HG03196 (cell line): Measurements from ENCODE around the gene CLPSL2.

Source experiments
- ATAC-seq: cut with Tn5 transposase; IDR thresholded peaks from one replicate; pipeline ENCODE4 v1.9.1; 2021; ENCODE audit not compliant: unreplicated experiment

CLPSL2 gene

GRCh38 chr6:35745509-35745908, 30.9 kb upstream of the CLPSL2 start:
- ATAC-seq = no peak

GRCh38 chr6:35746516-35746915, 29.9 kb upstream of the CLPSL2 start:
- no peak for ATAC-seq

GRCh38 chr6:35747877-35748276, 28.5 kb upstream of the CLPSL2 start:
- no peak for ATAC-seq

GRCh38 chr6:35750557-35750956, 25.8 kb upstream of the CLPSL2 start:
- ATAC-seq = no peak

- no peak for ATAC-seq
Observed at GRCh38 chr6:35751594-35751993, 24.8 kb upstream of the CLPSL2 start.

GRCh38 chr6:35752330-35752729, 24.1 kb upstream of the CLPSL2 start:
- ATAC-seq = no peak

- no peak for ATAC-seq
Observed at GRCh38 chr6:35754452-35755277, 21.7 kb upstream of the CLPSL2 start.

GRCh38 chr6:35755278-35755924, 21.0 kb upstream of the CLPSL2 start:
- ATAC-seq = no peak

- ATAC-seq = no peak
Observed at GRCh38 chr6:35757456-35758123, 18.8 kb upstream of the CLPSL2 start.

- ATAC-seq = no peak
Observed at GRCh38 chr6:35759426-35759825, 17.0 kb upstream of the CLPSL2 start.

- no peak for ATAC-seq
Observed at GRCh38 chr6:35765739-35766138, 10.7 kb upstream of the CLPSL2 start.

GRCh38 chr6:35769211-35769610, 7.2 kb upstream of the CLPSL2 start:
- no peak for ATAC-seq

GRCh38 chr6:35771343-35771627, 5.1 kb upstream of the CLPSL2 start:
- ATAC-seq = no peak

GRCh38 chr6:35774116-35774794, 2.1 kb upstream of the CLPSL2 start:
- ATAC-seq = no peak

- ATAC-seq = no peak
Observed at GRCh38 chr6:35775031-35775430, 1.4 kb upstream of the CLPSL2 start.

GRCh38 chr6:35777356-35778102, 1.1 kb downstream of the CLPSL2 start:
- ATAC-seq = no peak

GRCh38 chr6:35778437-35778836, 2.0 kb downstream of the CLPSL2 start:
- ATAC-seq = no peak

GRCh38 chr6:35780719-35781118, 4.3 kb downstream of the CLPSL2 start, which contains the start of gene CLPSL1:
CLPSL1 (plus strand) TSS chr6:35781019; CDS start chr6:35781111, 92 bp downstream.
- no peak for ATAC-seq

- ATAC-seq = no peak
Observed at GRCh38 chr6:35781290-35781689, 4.9 kb downstream of the CLPSL2 start.

GRCh38 chr6:35782424-35782823, 6.0 kb downstream of the CLPSL2 start:
- ATAC-seq = no peak

GRCh38 chr6:35784200-35784599, 7.8 kb downstream of the CLPSL2 start:
- no peak for ATAC-seq
